Fibroblast of pulmonary artery (primary cell): Measurements from ENCODE around the gene SNX15.

Source experiments
- DNase-seq: peaks from one replicate; pipeline ENCODE4 v3.0.0-alpha.2; 2010; ENCODE audit warnings: low read depth
- H3K4me3 ChIP-seq: replicated peaks from 2 replicates; pipeline ENCODE4 v1.5.1; 2011; ENCODE audit warnings: low read depth, mild to moderate bottlenecking, control low read depth, low read length, moderate library complexity
- TF ChIP-seq, protein P1 (sequence below): IDR thresholded peaks from 2 replicates; pipeline ENCODE4 v1.5.1; 2011; ENCODE audit warnings: mild to moderate bottlenecking, control low read depth, low read length, inconsistent platforms; ENCODE audit errors: missing control alignments

The SNX15 gene

DNA sequence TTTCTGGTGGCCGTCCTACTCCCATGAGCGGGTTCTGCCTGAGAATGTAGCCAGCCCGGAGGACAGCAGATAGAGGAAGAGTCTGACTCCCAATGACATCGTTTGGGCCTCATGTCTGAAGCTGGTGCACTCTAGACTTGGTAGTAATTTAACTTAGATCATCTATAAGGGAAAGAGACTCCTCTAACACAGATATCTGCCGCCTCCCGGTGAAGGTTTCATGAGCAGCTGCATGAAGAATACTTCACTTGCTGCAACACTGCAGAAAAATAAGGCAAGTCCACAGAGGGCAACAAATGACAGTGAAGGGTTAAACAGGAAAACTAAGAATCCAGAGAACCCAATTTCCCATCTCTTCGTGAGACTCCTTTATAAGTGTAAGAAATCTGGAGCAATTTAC is 19.2 kb upstream of the SNX15 start:
- no peak for DNase-seq
- H3K4me3 ChIP-seq, result no peak overlapping the region
- TF ChIP-seq, protein P1, sequence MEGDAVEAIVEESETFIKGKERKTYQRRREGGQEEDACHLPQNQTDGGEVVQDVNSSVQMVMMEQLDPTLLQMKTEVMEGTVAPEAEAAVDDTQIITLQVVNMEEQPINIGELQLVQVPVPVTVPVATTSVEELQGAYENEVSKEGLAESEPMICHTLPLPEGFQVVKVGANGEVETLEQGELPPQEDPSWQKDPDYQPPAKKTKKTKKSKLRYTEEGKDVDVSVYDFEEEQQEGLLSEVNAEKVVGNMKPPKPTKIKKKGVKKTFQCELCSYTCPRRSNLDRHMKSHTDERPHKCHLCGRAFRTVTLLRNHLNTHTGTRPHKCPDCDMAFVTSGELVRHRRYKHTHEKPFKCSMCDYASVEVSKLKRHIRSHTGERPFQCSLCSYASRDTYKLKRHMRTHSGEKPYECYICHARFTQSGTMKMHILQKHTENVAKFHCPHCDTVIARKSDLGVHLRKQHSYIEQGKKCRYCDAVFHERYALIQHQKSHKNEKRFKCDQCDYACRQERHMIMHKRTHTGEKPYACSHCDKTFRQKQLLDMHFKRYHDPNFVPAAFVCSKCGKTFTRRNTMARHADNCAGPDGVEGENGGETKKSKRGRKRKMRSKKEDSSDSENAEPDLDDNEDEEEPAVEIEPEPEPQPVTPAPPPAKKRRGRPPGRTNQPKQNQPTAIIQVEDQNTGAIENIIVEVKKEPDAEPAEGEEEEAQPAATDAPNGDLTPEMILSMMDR, result no peak

DNA sequence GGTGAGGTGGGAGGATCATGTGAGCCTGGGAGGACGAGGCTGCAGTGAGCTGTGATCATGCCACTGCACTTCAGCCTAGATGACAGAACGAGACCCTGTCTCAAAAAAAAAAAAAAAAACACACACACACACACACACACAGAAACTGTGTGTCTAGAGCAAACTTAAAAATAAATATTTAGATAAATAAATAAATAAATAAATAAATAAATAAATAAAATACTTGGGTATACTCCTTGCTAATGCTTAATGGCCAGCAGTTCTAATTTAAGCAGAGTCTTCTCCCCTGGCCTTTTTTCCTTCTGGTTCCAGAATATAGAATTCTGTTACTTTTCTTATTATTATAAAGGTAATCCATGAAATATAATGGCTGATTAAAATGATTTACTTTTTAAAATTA is 18.4 kb upstream of the SNX15 start:
- no peak for DNase-seq
- TF ChIP-seq, protein P1, result no peak
- H3K4me3 ChIP-seq, result no peak overlapping the region

DNA sequence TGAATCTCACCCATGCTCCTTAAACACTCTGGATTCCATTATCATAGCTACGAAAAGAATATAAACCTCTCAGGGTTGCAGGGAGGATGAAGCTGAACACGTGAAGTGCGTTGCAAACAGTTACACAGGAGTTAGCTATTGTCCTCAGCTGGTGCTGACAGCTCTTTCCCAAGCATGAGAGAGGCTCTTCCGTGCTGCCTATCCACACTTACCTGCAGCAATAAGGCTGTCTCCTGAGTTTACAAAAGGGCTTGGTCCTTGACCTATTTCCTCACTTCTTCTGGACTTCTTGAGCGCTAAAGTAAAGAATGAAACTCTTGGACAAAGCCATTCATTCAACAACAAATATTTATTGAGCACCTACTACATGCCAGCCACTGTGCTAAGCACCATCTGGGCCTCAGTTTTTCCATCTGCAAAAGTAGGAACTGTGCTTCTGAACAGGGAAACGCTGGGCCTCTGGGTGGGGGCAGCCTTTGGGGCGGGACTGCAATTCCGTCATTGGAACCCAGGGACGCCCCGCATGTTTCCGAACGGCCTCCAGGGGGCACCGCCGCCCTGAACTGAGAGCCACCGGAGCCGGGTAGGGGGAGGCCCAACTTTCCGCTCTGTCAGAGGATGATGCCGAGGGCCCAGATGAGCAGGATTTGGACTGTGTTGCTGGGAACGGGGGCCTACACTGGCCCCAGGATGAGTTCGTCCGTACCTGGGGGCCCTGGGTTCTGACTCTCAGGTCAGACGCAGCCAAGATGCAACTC is 13.9 kb upstream of the SNX15 start:
- DNase-seq, result peak; percentile 89
- TF ChIP-seq, protein P1, result peak; percentile 63
- peak overlapping the region; percentile 84 for H3K4me3 ChIP-seq

DNA sequence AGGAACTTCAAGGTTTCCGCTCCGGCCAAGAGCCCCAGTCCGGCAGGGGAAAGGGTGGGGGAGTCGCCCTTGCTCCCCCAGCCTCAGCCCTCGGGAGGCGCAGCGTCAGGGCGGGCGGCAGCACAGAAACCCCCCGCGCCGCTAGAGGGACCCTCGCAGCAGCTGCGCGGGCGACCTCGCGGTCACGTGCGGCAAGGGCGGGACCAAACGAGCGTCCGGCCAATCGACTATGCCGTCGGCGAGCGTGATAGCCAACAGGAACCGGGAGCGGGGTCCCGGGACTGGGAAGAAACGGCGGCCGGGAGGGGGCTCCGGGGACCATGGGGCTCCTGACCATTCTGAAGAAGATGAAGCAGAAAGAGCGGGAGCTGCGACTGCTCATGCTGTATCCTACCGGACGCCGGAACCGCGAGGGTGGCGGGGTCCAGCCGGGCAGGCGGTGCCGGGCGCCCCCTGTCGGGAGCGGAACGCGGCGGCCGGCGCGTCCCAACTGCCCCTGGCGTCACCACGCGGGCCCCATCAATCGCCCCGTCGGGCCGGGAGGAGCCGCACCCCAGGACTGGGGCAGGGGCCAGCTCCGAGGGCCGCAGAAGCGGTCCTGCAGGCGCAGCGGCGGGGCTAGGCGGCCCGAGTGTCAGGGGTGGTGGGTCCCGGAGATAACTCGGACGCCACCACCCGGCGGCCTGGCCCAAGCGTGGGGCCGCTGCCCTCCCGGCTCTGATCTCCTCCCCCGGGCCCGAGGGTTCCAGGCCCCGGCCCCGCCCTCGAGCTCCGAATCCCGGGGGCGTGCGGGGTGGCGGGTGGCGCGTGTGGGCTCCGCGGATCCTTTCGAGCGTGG is 13.1 kb upstream of the SNX15 start, which contains the start of gene ARL2:
ARL2 (plus strand) TSS at position 273 of the 838 bp plus-strand sequence; CDS start at position 321, 48 bp downstream.
- TF ChIP-seq, protein P1, result no peak
- H3K4me3 ChIP-seq, result peak within 1 kb of the TSS; percentile 84
- peak; percentile 89 for DNase-seq

DNA sequence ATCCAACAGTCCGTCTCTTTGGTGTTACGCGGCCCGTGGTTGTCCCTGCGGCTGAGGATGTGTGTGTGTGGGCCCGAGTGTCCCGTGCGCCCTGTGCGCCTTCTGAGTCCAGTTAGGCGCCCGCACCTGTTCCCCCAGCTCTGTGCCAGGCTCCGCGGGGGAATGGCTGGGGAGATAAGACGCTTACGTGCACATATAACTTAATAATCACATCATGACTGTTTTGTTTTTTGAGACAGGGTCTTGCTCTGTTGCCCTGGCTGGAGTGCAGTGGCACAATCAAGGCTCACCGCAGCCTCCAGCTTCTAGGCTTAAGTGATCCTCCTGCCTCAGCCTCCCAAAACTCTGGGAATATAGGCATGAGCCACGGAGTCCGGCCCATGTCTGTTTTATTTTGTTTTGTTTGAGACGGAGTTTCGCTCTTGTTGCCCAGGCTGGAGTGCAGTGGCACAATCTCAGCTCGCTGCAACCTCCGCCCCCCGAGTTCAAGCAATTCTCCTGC is 12.5 kb upstream of the SNX15 start:
- TF ChIP-seq, protein P1, result no peak
- no peak for DNase-seq

DNA sequence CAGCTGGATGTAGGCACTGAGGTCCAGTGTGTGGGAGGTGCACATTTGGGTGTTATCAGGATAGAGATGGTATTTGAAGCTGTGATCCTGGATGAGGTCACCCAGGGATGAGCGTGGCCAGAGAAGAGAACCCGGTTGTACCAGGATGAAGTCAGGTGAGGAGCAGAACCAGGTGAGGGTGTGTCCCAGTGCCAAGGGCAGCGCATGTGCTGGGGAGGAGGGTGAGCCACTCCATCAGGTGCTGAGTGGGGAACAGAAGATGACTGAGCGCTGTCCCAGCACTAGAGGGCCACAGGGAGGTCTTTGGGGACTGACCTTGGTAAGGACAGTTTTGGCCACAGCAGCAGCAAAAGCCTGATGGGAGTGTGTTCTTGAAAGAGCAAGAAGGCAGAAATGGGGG is 10.5 kb upstream of the SNX15 start:
- no peak for DNase-seq
- TF ChIP-seq, protein P1, result no peak
- H3K4me3 ChIP-seq, result no peak overlapping the region

More for the DNA sequence above, 12.5 kb upstream of the SNX15 start:
- peak overlapping the region; percentile 84 for H3K4me3 ChIP-seq
